A673 (cell line): ENCODE measurements around the gene GRIK3. TPM values are rescaled to one million over a fixed set of nuclear protein-coding genes. Genes with fewer than 3 reads are reported as not detected.

Source experiments
- BruUV-seq: library from RNA; stranded (reverse); fragments of 400-500 nt; replicated peaks from 2 replicates; lab custom pipeline; 2021; lab: Mats Ljungman, UMichigan
- CTCF ChIA-PET: fragments of 300-600 bp; sonication (Branson Sonifier 250); formaldehyde crosslinking; loops from one replicate; lab custom pipeline; 2022; ENCODE audit warnings: antibody characterized with exemption; lab: Charles Lee
- POLR2A ChIA-PET: fragments of 300-600 bp; sonication (Branson Sonifier 250); formaldehyde crosslinking; loops from one replicate; lab custom pipeline; 2022; ENCODE audit warnings: antibody characterized with exemption; ENCODE audit not compliant: low non-redundant PET; lab: Charles Lee
- DNase-seq: peaks from one replicate; pipeline ENCODE4 v3.0.0-alpha.2; 2015; ENCODE audit warnings: low spot score
- H3K27ac ChIP-seq: fragments of 200-600 bp; sonication (generic); 2 replicates; pipeline ENCODE4 v1.5.1; 2016; ENCODE audit warnings: mixed run types, low read depth, mild to moderate bottlenecking, mixed read lengths, antibody characterized with exemption, low read length; ENCODE audit not compliant: poor library complexity, severe bottlenecking
- H3K27me3 ChIP-seq: fragments of 200-600 bp; sonication (generic); replicated peaks from 2 replicates; pipeline ENCODE4 v1.6.1; 2017; ENCODE audit warnings: mixed run types, low read depth, mild to moderate bottlenecking, mixed read lengths, antibody characterized with exemption, low read length; ENCODE audit not compliant: insufficient read depth, poor library complexity
- H3K36me3 ChIP-seq: fragments of 200-600 bp; sonication (generic); 2 replicates; pipeline ENCODE4 v1.6.1; 2016; ENCODE audit warnings: mixed run types, mild to moderate bottlenecking, mixed read lengths, antibody characterized with exemption, low read length; ENCODE audit not compliant: insufficient read depth, poor library complexity, severe bottlenecking
- H3K4me1 ChIP-seq: fragments of 200-600 bp; sonication (generic); 2 replicates; pipeline ENCODE4 v1.6.1; 2017; ENCODE audit warnings: mixed run types, mild to moderate bottlenecking, mixed read lengths, antibody characterized with exemption, low read length; ENCODE audit not compliant: insufficient read depth, poor library complexity, severe bottlenecking
- H3K4me3 ChIP-seq: fragments of 200-600 bp; sonication (generic); 2 replicates; pipeline ENCODE4 v1.5.1; 2016; ENCODE audit warnings: low read depth, mixed run types, mild to moderate bottlenecking, mixed read lengths, low read length; ENCODE audit not compliant: poor library complexity, severe bottlenecking
- H3K9me3 ChIP-seq: fragments of 200-600 bp; sonication (generic); 2 replicates; pipeline ENCODE4 v1.6.1; 2016; ENCODE audit warnings: mixed run types, low read depth, mild to moderate bottlenecking, mixed read lengths, antibody characterized with exemption, low read length; ENCODE audit not compliant: poor library complexity, severe bottlenecking
- CTCF ChIP-seq: fragments of 300-800, 200-600 bp; sonication (generic); conservative IDR thresholded peaks from 2 replicates; pipeline ENCODE4 v1.5.1; 2017; ENCODE audit warnings: low read depth, mild to moderate bottlenecking, antibody characterized with exemption, low read length, moderate library complexity, mixed read lengths
- EZH2 ChIP-seq: fragments of 200-600 bp; sonication (generic); IDR thresholded peaks from 2 replicates; pipeline ENCODE4 v1.6.1; 2017; ENCODE audit warnings: borderline replicate concordance, low read depth, mild to moderate bottlenecking, mixed read lengths, antibody characterized with exemption, low read length; ENCODE audit not compliant: poor library complexity, severe bottlenecking
- intact Hi-C: fragments of 100-400 bp; cut with micrococcal nuclease; formaldehyde crosslinking; loops from one replicate; pipeline ENCODE4 v1.10.0; 2022; ENCODE audit not compliant: unreplicated experiment
- total RNA-seq: library from RNA; stranded (reverse); gene quantifications from 2 replicates; pipeline ENCODE4 v1.2.3, GENCODE V29; 2021

Gene GRIK3
- total RNA-seq, 1 experiment from 2014 or later, result 0.17 TPM

DNA sequence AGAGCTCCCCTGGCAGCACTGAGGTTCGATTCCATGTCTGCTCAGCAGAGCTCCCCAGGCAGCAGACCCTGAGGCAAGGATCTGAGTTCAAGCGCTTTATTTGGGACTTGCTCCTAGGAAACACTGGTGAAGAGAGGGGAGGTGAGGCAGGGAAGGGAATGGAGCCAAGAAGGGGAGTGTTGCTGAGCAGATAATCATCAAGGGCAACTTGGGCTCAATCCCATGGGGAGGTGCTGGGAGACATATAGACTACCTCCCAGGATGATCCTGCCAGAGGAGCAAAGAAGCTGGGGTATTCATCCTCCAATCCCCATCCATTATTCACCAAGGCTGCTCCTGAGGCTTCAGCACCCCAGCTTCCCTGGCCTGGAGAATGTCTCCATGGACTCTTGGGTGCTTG lies 47.0 kb downstream of the GRIK3 start:
- Histone ChIP-seq H3K9me3 (no peaks in the 10 kb centered on the region), H3K4me3 (no peak overlapping the region), H3K4me1 (no peaks in the 10 kb centered on the region), H3K36me3 (no peaks in the 10 kb centered on the region), H3K27me3 (peaks cover 9% of the 10 kb centered on the region), H3K27ac (no peak overlapping the region)
- BruUV-seq, result no TSS peak
- DNase-seq, result no peak
- intact Hi-C loops, result no loop called here
- TF ChIP-seq CTCF (no peak), EZH2 (no peak)
- ChIA-PET POLR2A (no interaction called here), CTCF (no interaction called here)

GRCh38 chr1:36986241-36986985 lies 47.9 kb downstream of the GRIK3 start:
- H3K4me3 ChIP-seq, result no peak overlapping the region
- peaks cover 10% of the 10 kb centered on the region for H3K27me3 ChIP-seq
- ChIA-PET POLR2A (no interaction called here), CTCF (no interaction called here)
- H3K9me3 ChIP-seq, result no peaks in the 10 kb centered on the region
- no peak for TF ChIP-seq EZH2
- no peak for TF ChIP-seq CTCF
- no peaks in the 10 kb centered on the region for H3K36me3 ChIP-seq
- H3K27ac ChIP-seq, result no peak overlapping the region
- no peak for DNase-seq
- no peaks in the 10 kb centered on the region for H3K4me1 ChIP-seq
- intact Hi-C loops, result no loop called here
- BruUV-seq, result no TSS peak

DNA sequence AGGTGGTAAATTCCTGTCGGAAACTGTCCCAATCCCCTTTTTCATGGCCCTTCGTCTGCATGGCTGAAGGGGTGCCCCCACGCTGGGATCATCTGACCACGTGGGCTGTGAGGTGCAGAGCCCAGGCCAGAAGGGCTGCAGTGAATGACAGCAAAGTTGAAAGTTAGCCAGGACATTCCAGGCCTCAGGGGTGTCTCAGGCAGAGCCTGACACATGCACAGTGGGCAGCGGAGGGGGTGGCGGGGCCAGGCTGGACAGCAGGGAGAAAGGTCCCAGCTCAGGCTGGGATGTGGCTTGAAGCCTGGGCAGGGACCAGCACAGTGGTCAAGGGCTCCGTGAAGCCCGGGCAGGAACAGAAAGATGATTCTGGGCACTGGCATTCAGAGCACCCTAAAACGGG lies 49.6 kb downstream of the GRIK3 start:
- H3K4me1 ChIP-seq, result no peaks in the 10 kb centered on the region
- H3K9me3 ChIP-seq, result no peaks in the 10 kb centered on the region
- intact Hi-C loops, result no loop called here
- POLR2A ChIA-PET, result no interaction called here
- no peak overlapping the region for H3K4me3 ChIP-seq
- H3K27ac ChIP-seq, result no peak overlapping the region
- H3K36me3 ChIP-seq, result no peaks in the 10 kb centered on the region
- no peak for TF ChIP-seq CTCF
- TF ChIP-seq EZH2, result no peak
- CTCF ChIA-PET, result no interaction called here
- no peak for DNase-seq
- no TSS peak for BruUV-seq
- peaks cover 10% of the 10 kb centered on the region for H3K27me3 ChIP-seq
